ENCODE data around the gene PTPRE. TPM values are rescaled to one million over a fixed set of nuclear protein-coding genes. Genes with fewer than 3 reads are reported as not detected.
A peak's percentile ranks its signal among the peaks of the same experiment; 100 is the strongest.

The PTPRE gene, protein sequence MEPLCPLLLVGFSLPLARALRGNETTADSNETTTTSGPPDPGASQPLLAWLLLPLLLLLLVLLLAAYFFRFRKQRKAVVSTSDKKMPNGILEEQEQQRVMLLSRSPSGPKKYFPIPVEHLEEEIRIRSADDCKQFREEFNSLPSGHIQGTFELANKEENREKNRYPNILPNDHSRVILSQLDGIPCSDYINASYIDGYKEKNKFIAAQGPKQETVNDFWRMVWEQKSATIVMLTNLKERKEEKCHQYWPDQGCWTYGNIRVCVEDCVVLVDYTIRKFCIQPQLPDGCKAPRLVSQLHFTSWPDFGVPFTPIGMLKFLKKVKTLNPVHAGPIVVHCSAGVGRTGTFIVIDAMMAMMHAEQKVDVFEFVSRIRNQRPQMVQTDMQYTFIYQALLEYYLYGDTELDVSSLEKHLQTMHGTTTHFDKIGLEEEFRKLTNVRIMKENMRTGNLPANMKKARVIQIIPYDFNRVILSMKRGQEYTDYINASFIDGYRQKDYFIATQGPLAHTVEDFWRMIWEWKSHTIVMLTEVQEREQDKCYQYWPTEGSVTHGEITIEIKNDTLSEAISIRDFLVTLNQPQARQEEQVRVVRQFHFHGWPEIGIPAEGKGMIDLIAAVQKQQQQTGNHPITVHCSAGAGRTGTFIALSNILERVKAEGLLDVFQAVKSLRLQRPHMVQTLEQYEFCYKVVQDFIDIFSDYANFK
- 11.2 TPM for polyA plus RNA-seq

DNA sequence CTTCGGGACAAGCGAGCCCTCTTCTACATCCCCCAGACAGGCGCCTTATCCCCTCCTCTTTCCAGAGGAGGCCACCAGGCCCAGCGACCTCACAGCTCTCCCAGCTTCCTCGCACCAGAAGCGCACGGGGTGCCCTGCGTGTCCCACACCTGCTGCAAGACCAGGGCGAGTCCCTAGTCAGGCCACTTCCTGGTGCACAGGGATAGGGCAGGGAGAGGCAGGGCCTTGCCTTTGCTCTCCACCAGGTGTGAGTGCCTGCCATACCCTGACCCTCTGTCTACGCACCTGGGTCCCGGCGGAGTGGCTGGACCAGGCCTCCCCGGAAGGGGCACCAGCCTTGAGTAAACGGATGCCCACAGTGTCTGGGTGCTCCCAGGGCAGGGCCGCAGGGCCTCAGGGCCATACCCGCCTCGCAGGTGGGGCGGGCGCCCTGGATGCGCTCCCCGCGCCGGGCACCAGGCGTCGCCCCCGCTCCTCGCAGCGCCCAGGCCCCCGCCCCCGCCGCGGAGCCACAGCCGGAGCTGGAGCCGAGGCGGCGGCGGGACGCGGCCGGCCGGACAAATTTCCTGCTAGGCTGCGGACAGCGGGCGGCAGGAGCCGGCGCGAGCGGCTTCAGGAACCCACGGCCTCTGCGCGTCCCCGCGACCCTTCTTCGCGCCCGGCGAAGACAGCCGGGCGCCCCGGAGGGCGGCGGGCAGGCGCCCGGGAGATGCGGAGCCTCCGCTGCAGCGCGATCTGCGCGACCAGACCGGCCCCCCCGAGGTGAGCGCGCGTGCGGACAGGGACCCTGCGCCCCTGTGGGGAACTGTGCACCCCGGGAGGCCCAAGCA, at the start of gene PTPRE:
TSS of gene PTPRE (plus strand) at position 556 of the 830 bp plus-strand sequence. CDS start 133,779 bp downstream, outside the sequence.
- Mint-ChIP-seq H3K27ac (no peak within 1 kb of the TSS), H3K27me3 (peaks cover 21% of the 10 kb centered on the region)

DNA sequence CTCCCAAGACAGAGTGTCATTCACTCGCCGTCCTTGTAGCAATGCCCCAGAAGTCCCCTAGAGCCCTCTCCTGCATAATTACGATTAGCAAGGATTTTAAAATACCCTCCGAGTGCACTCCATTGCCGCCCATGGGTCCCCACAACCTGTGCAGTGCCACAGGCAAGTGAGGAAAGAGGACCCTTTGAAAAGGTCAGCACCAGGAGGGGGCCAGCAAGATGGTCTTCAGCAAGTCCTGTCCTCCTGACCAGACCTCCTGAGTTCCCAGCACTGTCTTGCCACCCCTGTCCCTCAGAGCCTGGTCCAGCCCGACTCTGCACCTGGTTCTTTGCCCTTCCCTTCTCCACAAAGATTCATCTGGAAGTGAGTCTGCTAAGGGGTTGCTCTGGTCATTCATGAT, 46.3 kb upstream of the PTPRE start:
- Mint-ChIP-seq H3K4me1 (peaks cover 0 to 2% (median 0%) of the 10 kb centered on the region in 3 donors), H3K9me3 (peaks cover 2 to 7% (median 4%) of the 10 kb centered on the region in 3 donors), H3K27me3 (no peaks in the 10 kb centered on the region), H3K4me3 (no peak overlapping the region), H3K27ac (peak overlapping the region in 1 of 3 donors; percentile 59), H3K36me3 (no peaks in the 10 kb centered on the region)

More for the DNA sequence above, at the start of gene PTPRE:
- Mint-ChIP-seq H3K9me3 (peaks cover 0 to 3% (median 0%) of the 10 kb centered on the region in 3 donors), H3K4me1 (peaks cover 0 to 5% (median 2%) of the 10 kb centered on the region in 3 donors), H3K36me3 (no peaks in the 10 kb centered on the region), H3K4me3 (peak within 1 kb of the TSS; percentile 38 to 77 (median 54))

DNA sequence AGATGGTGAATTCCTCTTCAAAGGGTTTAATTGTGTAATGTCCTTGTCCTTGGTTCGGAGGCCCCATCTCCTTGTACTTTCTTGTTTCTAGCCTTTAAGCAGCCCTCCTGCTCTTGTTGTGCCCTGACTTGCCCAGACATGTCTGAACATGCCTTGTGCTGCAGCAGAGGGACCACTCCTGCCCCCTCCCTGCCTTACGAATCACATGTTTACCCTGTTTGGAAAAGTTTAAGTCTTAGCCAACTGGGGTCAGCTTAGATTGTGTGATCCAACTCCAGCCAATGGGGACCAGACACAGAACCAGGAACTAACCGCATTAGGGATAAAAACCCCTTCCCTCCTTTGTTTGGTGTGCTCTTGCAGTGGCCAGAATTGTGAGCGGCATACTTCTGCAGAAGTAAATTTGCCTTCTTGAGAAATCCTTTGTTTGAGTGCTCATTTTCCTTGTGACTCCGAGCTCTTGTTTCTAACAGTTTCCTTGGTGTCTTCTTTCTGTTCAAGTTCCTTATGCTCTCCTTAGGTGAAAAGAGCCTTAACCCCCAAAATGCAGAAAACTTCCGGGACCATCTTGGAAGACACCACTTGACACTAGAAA, 43.6 kb upstream of the PTPRE start:
- Mint-ChIP-seq H3K27me3 (no peaks in the 10 kb centered on the region), H3K9me3 (peaks cover 4 to 7% (median 4%) of the 10 kb centered on the region in 3 donors), H3K27ac (no peak overlapping the region), H3K4me1 (no peaks in the 10 kb centered on the region), H3K36me3 (no peaks in the 10 kb centered on the region), H3K4me3 (no peak overlapping the region)

DNA sequence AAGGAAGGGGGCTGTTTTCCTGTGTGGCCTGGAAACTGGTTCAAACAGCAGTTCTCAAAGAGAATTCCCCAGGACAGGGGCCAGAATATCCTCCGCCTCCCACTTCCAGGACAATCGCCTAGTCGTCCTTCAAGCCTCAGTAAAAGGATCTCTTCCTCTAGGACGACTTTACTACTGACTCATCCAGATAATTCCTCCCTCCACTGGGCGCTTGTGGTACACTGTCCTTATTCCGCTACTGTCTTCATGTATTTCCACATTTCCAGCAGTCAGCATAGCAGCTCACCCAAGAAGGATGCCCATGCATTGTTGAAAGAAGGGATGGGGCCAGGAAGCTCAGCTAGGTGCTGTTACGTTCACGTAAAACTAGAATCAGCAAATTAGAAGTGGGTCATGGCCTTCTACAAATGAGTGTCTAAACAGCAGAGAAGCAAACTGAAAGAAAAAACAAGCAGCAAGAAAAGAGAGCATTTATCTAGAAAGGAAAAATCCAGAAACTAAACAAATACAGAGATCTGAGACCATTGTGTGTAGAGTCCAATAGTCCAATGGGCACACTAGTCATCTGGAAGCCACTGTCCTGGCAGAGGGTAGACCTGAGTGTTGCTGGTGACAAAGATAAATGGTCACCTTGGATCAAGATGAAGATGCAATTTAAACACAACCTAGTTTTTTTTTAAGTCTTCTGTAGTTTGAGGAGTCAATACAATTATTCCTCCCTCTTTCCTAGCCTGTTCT, 40.5 kb upstream of the PTPRE start:
- Mint-ChIP-seq H3K4me1 (no peaks in the 10 kb centered on the region), H3K9me3 (peaks cover 4 to 22% (median 7%) of the 10 kb centered on the region in 3 donors), H3K4me3 (peak overlapping the region in 1 of 4 donors; percentile 41), H3K36me3 (no peaks in the 10 kb centered on the region), H3K27me3 (peaks cover 3% of the 10 kb centered on the region), H3K27ac (no peak overlapping the region)

DNA sequence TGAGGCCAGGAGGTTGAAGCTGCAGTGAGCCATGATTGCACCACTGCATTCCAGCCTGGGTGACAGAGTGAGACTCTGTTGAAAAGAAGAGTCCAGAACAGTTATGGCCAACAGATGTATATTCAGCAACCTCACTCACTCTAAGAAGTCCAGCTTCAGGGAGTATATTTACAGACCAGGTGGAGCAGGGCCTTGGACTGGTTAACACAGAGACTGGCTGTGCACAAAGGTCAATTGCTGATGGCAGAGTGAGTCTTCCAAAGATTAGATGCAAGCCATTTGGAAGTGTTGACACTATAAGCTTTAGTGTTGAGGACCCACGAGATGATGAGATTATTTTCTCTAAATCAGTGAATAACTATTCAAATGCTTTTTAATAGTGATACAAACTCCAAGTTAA, 39.1 kb upstream of the PTPRE start:
- Mint-ChIP-seq H3K4me1 (peaks cover 0 to 2% (median 0%) of the 10 kb centered on the region in 3 donors), H3K36me3 (no peaks in the 10 kb centered on the region), H3K27me3 (peaks cover 5% of the 10 kb centered on the region), H3K4me3 (no peak overlapping the region), H3K27ac (no peak overlapping the region), H3K9me3 (peaks cover 4 to 24% (median 7%) of the 10 kb centered on the region in 3 donors)

DNA sequence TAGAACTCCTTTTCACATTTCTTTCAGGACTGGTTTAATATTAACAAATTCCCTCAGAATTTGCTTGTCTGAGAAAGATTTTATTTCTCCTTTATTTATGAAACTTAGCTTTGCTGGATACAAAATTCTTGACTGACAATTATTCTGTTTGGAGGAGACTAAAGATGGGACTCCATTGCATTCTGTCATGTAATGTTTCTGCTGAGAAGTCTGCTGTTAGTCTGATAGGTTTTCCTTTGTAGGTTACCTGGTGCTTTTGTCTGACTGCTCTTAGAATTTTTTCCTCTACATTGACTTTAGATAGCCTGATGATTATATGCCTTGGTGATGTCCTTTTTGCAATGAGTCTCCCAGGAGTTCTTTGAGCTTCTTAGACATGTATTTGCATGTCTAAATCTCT, 37.6 kb upstream of the PTPRE start:
- Mint-ChIP-seq H3K4me3 (no peak overlapping the region), H3K9me3 (peaks cover 0 to 22% (median 0%) of the 10 kb centered on the region in 3 donors), H3K36me3 (no peaks in the 10 kb centered on the region)

DNA sequence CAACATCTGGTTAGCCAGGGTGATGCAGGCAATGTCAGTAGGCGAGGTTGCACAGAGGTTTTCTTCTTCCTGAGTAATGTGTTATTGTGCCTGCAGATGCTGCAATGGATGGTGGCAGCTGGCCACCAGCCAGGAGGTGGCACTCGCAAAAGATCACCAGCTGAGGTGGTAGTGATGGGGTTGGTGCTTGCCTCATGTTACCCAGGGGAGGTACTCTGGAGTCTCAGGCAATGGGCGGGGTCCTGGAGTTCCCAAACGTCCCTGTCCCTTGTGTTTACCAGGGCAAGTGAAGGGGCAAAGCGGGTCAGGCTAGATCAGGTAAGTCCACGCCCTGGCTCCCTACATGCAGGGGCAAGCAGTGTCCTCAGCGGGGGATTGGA, 35.3 kb upstream of the PTPRE start:
- peak overlapping the region in 1 of 3 donors; percentile 74 for H3K27ac Mint-ChIP-seq
- H3K36me3 Mint-ChIP-seq = no peaks in the 10 kb centered on the region
- H3K9me3 Mint-ChIP-seq = peaks cover 0 to 24% (median 0%) of the 10 kb centered on the region in 3 donors
- H3K27me3 Mint-ChIP-seq = peaks cover 12% of the 10 kb centered on the region
- H3K4me1 Mint-ChIP-seq = peaks cover 0 to 6% (median 0%) of the 10 kb centered on the region in 3 donors
- no peak overlapping the region for H3K4me3 Mint-ChIP-seq

More for the DNA sequence above, 37.6 kb upstream of the PTPRE start:
- Mint-ChIP-seq H3K27ac (no peak overlapping the region), H3K27me3 (peaks cover 9% of the 10 kb centered on the region), H3K4me1 (peaks cover 0 to 6% (median 0%) of the 10 kb centered on the region in 3 donors)

DNA sequence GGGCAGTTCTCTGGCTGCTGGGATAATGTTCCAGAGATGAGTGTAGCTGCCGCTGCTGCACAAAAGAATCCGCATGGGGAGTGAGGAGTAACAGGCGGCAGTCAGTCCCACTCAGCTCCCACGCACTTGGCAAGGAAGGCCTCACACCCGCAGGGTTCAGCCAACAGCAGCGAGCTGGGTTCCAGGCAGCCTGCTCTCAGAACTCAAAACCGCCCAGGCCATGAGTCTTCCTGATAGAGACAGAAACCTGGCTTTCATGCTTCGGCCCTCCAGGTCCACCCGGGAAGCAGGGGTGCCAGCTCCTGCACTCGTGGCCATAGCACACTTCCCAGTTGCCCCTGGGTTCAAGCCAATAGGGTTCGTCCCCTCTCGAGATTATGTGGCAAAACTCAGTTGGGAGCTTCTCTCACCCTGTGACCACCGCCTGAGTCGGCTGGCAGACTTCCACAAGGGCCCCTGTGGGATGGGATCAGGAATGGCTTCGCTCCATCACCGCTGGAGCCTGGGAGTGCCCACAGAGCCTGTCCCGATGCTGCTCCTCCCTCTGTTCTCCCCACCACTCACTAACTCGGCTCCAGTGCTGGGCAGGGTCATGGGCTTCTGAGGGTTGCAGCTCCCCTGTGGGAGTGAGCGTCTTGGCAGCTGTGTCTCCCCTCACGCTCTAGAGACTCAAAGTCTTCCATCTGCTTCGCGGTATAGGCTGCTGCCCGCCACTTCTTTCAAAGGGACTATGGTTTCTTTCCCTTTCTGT, 34.7 kb upstream of the PTPRE start:
- no peak overlapping the region for H3K27ac Mint-ChIP-seq
- H3K27me3 Mint-ChIP-seq = peaks cover 14% of the 10 kb centered on the region
- no peaks in the 10 kb centered on the region for H3K36me3 Mint-ChIP-seq
- peaks cover 0 to 24% (median 0%) of the 10 kb centered on the region in 3 donors for H3K9me3 Mint-ChIP-seq
- peaks cover 0 to 6% (median 0%) of the 10 kb centered on the region in 3 donors for H3K4me1 Mint-ChIP-seq
- no peak overlapping the region for H3K4me3 Mint-ChIP-seq

DNA sequence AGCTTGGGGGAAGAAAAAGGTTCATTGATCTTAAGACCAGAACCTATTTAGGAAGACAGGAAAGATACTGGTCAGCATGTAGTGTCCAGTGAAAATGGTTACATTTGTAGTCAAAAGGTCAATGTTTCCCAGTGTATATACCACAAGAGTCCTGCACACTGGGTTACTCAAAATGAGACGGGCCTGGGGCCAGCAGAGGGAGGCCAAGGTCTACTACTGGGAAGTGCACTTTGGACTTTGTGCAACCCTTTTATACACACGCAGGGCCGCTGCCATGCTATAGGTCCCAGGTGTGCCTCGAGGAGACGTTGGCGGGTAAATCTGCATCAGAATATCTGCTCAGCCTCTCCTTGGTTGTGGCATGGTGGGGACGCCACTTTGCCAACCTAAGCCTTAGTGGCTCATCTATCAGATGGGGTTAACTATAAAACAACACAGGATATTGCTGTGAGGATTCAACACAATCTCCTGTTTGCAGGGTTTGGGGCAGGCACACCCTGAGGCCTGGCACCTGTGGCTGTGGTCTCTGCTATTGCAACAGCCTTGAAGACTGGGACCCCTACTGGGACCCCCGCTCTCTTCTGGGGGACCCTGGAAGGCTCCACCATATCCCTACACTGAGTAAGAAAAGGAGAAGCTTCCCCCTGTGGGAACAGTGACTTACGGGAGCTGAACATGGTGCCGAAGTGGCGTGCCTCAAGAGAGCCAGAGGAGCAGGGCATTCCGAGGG, 33.9 kb upstream of the PTPRE start:
- Mint-ChIP-seq H3K4me3 (no peak overlapping the region), H3K27ac (no peak overlapping the region)

DNA sequence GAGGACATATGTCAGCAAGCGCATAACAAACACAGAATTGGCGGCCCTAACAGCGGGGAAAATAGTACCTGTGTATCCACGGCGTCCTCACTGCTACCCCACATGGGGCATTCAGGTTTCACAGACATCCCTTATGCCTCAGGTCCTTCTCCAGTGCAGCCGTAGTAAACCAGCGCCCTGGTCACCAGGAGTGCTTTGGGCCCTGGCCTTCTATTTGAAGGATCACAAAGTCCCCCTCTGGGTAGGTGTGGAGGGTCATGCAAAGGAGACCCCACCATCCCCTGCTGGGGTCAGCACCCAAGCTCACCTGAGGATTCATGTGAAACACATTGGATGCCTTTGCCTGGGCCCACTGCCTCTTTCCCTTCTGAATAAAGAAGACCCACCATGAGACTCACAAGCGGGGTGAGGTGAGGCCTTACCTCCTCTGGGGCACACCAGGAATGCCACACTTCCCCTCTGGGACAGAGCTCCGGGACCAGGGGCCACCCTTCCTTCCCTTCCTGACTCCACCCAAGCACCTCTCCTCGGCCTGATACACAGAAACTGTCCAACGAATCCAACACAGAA, 32.9 kb upstream of the PTPRE start:
- H3K27me3 Mint-ChIP-seq = peaks cover 16% of the 10 kb centered on the region
- H3K27ac Mint-ChIP-seq = no peak overlapping the region
- H3K4me3 Mint-ChIP-seq = no peak overlapping the region
- H3K4me1 Mint-ChIP-seq = peaks cover 0 to 6% (median 0%) of the 10 kb centered on the region in 3 donors
- peaks cover 0 to 15% (median 0%) of the 10 kb centered on the region in 3 donors for H3K9me3 Mint-ChIP-seq
- H3K36me3 Mint-ChIP-seq = no peaks in the 10 kb centered on the region

More for the DNA sequence above, 33.9 kb upstream of the PTPRE start:
- Mint-ChIP-seq H3K27me3 (peaks cover 14% of the 10 kb centered on the region), H3K4me1 (peaks cover 0 to 6% (median 0%) of the 10 kb centered on the region in 3 donors), H3K9me3 (peaks cover 0 to 24% (median 0%) of the 10 kb centered on the region in 3 donors), H3K36me3 (no peaks in the 10 kb centered on the region)

DNA sequence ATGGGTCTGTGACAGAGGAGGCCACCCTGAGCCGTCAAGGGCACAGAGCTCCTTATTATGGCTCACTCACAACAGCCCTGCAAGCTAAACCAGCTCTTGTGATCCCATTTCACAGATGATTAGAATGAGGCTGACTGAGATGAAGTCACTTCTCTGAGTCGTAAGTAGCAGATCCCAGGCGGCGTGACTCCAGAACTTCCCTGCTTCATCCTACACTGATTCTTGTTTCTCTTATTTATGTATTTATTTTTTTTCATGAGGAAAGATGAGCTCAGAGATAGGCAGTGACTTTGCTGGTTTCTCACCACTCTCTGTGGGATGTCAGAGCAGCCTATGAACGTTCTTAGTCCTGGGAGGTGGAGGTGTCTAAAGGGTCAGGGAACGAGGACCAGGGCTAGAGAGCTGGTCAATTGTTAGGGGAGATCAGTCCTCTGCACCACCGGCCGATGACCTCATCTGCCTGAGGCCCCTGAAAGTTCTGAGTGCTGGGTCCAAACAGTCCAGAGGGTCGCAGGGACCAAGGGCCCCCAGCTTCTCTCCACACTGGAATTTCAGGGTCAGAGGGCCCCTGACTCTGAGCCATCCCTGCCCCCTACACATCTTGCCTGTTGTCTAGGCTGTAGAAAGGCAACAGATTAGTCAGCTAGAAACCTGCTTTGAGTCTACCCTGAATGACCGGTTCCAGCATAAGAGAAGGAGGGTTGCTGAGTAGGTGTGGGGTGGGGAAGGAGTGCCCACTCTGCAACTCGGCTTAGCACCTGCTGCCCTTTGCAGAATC, 32.0 kb upstream of the PTPRE start:
- Mint-ChIP-seq H3K9me3 (peaks cover 0 to 9% (median 0%) of the 10 kb centered on the region in 3 donors), H3K36me3 (no peaks in the 10 kb centered on the region), H3K27me3 (peaks cover 16% of the 10 kb centered on the region), H3K4me3 (no peak overlapping the region), H3K4me1 (peaks cover 0 to 6% (median 0%) of the 10 kb centered on the region in 3 donors), H3K27ac (no peak overlapping the region)

DNA sequence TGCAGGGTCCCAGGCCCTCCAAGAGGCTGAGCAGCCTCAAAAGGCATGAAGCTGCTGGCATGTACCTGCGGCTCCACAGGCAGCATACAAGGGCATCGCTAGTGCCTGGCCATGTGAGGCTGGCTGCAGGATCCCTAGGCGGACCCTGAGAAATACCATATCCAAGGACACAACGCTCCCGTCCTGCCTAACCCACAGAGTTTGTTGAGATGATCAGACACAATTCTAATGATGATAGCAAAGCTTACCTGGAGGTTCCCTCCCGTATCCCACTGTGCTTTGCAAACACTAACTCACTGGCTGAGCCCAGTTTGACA, 31.5 kb upstream of the PTPRE start:
- Mint-ChIP-seq H3K27me3 (peaks cover 16% of the 10 kb centered on the region), H3K4me3 (no peak overlapping the region), H3K4me1 (peaks cover 1 to 6% (median 2%) of the 10 kb centered on the region in 3 donors), H3K36me3 (no peaks in the 10 kb centered on the region), H3K27ac (no peak overlapping the region), H3K9me3 (peaks cover 0 to 8% (median 0%) of the 10 kb centered on the region in 3 donors)
